Measurements from ENCODE around the gene KIN.
"Not testable (repeated sequence)": the region's sequence is repeated elsewhere in the genome, so short reads cannot be mapped to it uniquely, and the experiment has no call there.

Gene KIN

GRCh38 chr10:7722927-7723529, 64.8 kb downstream of the KIN start:
- DNase-seq (ENCODE audit: low read depth): no peak

- DNase-seq (ENCODE audit: low read depth): no peak
Observed at GRCh38 chr10:7720478-7720877, 67.3 kb downstream of the KIN start.

GRCh38 chr10:7718685-7719084, 69.1 kb downstream of the KIN start:
- DNase-seq (ENCODE audit: low read depth): no peak

GRCh38 chr10:7717767-7718166, 70.0 kb downstream of the KIN start:
- no peak for DNase-seq (ENCODE audit: low read depth)

- DNase-seq (ENCODE audit: low read depth): no peak
Observed at GRCh38 chr10:7715515-7715914, 72.3 kb downstream of the KIN start.

GRCh38 chr10:7711075-7711474, 76.7 kb downstream of the KIN start:
- not testable (repeated sequence) for DNase-seq (ENCODE audit: low read depth)

GRCh38 chr10:7710446-7710845, 77.3 kb downstream of the KIN start:
- DNase-seq (ENCODE audit: low read depth): no peak

GRCh38 chr10:7708832-7709231, 79.0 kb downstream of the KIN start:
- no peak for DNase-seq (ENCODE audit: low read depth)

GRCh38 chr10:7707858-7708622, 79.8 kb downstream of the KIN start:
- DNase-seq (ENCODE audit: low read depth): no peak

GRCh38 chr10:7707102-7707501, 80.7 kb downstream of the KIN start:
- DNase-seq (ENCODE audit: low read depth): no peak

GRCh38 chr10:7706534-7707073, 81.2 kb downstream of the KIN start:
- DNase-seq (ENCODE audit: low read depth): no peak

- DNase-seq (ENCODE audit: low read depth): no peak
Observed at GRCh38 chr10:7705341-7705740, 82.5 kb downstream of the KIN start.

- DNase-seq (ENCODE audit: low read depth): no peak
Observed at GRCh38 chr10:7704071-7705016, 83.4 kb downstream of the KIN start.

GRCh38 chr10:7703140-7703539, 84.7 kb downstream of the KIN start, which contains the start of gene ITIH2:
ITIH2 (plus strand) TSS chr10:7703316; CDS start chr10:7703435, 119 bp downstream.
- DNase-seq (ENCODE audit: low read depth): no peak

GRCh38 chr10:7702288-7702812, 85.4 kb downstream of the KIN start:
- no peak for DNase-seq (ENCODE audit: low read depth)

GRCh38 chr10:7701158-7701742, 86.5 kb downstream of the KIN start:
- no peak for DNase-seq (ENCODE audit: low read depth)

Data from HS-27A (cell line).